Neural crest cell (in vitro differentiated cells): Measurements from ENCODE around the gene KCNJ1. TPM values are rescaled to one million over a fixed set of nuclear protein-coding genes. Genes with fewer than 3 reads are reported as not detected.

Experiments
- DNase-seq: peaks from one replicate; pipeline ENCODE4 v3.0.0; 2021; ENCODE audit warnings: low read depth, mixed read lengths, low spot score
- H3K27ac Mint-ChIP-seq: one replicate; pipeline ENCODE4 v1.8.0; 2021; ENCODE audit warnings: mild to moderate bottlenecking, mixed read lengths; ENCODE audit not compliant: unreplicated experiment
- H3K27me3 Mint-ChIP-seq: 2 replicates; pipeline ENCODE4 v1.8.0; 2021; ENCODE audit warnings: low read depth, mild to moderate bottlenecking, mixed read lengths
- H3K36me3 Mint-ChIP-seq: 2 replicates; pipeline ENCODE4 v1.8.0; 2021; ENCODE audit warnings: low read depth, mild to moderate bottlenecking, mixed read lengths
- H3K4me1 Mint-ChIP-seq: 2 replicates; pipeline ENCODE4 v1.8.0; 2021; ENCODE audit warnings: mixed read lengths
- H3K4me3 Mint-ChIP-seq: one replicate; pipeline ENCODE4 v1.8.0; 2021; ENCODE audit warnings: mild to moderate bottlenecking, mixed read lengths
- H3K9me3 Mint-ChIP-seq: 2 replicates; pipeline ENCODE4 v1.8.0; 2021; ENCODE audit warnings: mixed read lengths
- CTCF ChIP-seq: fragments of 200-600 bp; sonication (generic); conservative IDR thresholded peaks from 2 replicates; pipeline ENCODE4 v1.5.0; 2021; ENCODE audit warnings: antibody characterized with exemption, mild to moderate bottlenecking
- total RNA-seq: library from RNA; stranded (reverse); gene quantifications from 2 replicates; pipeline ENCODE4 v1.2.1, GENCODE V29; 2021

KCNJ1 gene
- total RNA-seq, 1 donor from 2014 or later, result not detected

GRCh38 chr11:128900468-128900867 is 33.4 kb upstream of the KCNJ1 start:
- H3K4me1 Mint-ChIP-seq, result peaks cover 27% of the 10 kb centered on the region
- no peaks in the 10 kb centered on the region for H3K9me3 Mint-ChIP-seq
- DNase-seq, result no peak
- no peak for TF ChIP-seq CTCF
- H3K27me3 Mint-ChIP-seq, result peaks cover 69% of the 10 kb centered on the region
- H3K36me3 Mint-ChIP-seq, result no peaks in the 10 kb centered on the region
- no peak overlapping the region for H3K27ac Mint-ChIP-seq
- no peak overlapping the region for H3K4me3 Mint-ChIP-seq

DNA sequence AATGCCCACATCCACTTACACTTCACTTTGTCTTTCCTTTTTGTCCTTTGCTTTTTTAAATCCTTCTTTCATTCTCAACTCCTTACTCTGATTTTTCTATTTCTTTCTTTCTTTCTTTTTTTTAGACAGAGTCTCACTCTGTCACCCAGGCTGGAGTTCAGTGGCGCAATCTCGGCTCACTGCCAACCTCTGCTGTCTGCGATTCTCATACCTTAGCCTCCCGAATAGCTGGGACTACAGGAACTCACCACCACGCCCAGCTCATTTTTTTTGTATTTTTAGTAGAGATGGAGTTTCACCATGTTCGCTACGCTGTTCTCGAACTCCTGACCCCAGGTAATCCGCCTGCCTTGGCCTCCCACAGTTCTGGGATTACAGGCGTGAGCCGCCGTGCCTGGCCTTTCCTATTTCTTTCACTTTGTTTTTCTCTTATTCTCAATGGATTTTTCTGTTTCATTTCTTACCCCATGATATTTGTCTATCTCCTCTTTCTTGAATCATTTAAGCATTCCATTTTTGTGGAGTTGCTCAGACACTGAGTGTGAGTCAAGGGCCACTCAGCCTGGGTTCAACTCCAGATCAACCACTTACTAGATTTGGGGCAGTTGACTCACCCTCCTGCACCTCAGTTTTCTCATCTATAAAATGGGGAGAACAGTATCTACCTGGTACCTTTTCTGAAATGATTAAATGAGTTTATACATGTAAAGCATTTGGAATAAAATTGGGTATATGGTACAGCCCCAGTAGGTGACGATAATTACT is 31.7 kb upstream of the KCNJ1 start:
- H3K27ac Mint-ChIP-seq, result no peak overlapping the region
- DNase-seq, result no peak
- TF ChIP-seq CTCF, result no peak
- peaks cover 58% of the 10 kb centered on the region for H3K27me3 Mint-ChIP-seq
- H3K4me1 Mint-ChIP-seq, result peaks cover 17% of the 10 kb centered on the region
- no peak overlapping the region for H3K4me3 Mint-ChIP-seq
- H3K9me3 Mint-ChIP-seq, result no peaks in the 10 kb centered on the region
- H3K36me3 Mint-ChIP-seq, result no peaks in the 10 kb centered on the region

- no peak for TF ChIP-seq CTCF
- Mint-ChIP-seq H3K4me1 (peaks cover 12% of the 10 kb centered on the region), H3K36me3 (no peaks in the 10 kb centered on the region), H3K9me3 (no peaks in the 10 kb centered on the region), H3K27me3 (peaks cover 49% of the 10 kb centered on the region), H3K27ac (no peak overlapping the region), H3K4me3 (no peak overlapping the region)
- no peak for DNase-seq
These were observed 30.7 kb upstream of the KCNJ1 start for GRCh38 chr11:128897826-128898225.

GRCh38 chr11:128896356-128896755 is 29.3 kb upstream of the KCNJ1 start:
- H3K4me3 Mint-ChIP-seq, result no peak overlapping the region
- TF ChIP-seq CTCF, result no peak
- no peaks in the 10 kb centered on the region for H3K9me3 Mint-ChIP-seq
- DNase-seq, result no peak
- no peak overlapping the region for H3K27ac Mint-ChIP-seq
- peaks cover 43% of the 10 kb centered on the region for H3K27me3 Mint-ChIP-seq
- H3K4me1 Mint-ChIP-seq, result peaks cover 17% of the 10 kb centered on the region
- no peaks in the 10 kb centered on the region for H3K36me3 Mint-ChIP-seq

DNA sequence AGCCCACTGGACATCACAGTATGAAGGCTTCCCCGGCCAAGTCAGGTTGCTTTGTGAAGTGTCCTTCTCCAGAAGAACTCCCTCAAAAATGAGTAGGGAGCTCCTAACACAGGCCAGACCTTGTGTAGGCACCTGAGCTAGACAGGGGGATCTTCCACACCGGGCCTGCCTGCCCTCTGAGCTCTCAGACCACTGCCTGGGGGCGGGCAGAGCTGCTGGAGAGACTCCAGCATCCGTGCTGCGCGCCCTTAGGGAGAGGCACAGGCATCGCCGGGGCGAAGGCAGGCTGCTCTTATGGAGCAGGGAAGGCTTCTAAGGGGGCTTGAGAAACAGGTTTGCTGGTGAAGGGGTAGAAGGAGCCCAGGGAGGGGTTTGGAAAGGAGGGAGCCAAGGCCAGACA is 28.4 kb upstream of the KCNJ1 start:
- Mint-ChIP-seq H3K27me3 (peaks cover 40% of the 10 kb centered on the region), H3K4me1 (peaks cover 15% of the 10 kb centered on the region)

More for the DNA sequence above, 28.4 kb upstream of the KCNJ1 start:
- no peak overlapping the region for H3K4me3 Mint-ChIP-seq
- no peak for DNase-seq
- no peaks in the 10 kb centered on the region for H3K36me3 Mint-ChIP-seq
- no peak for TF ChIP-seq CTCF
- no peaks in the 10 kb centered on the region for H3K9me3 Mint-ChIP-seq
- no peak overlapping the region for H3K27ac Mint-ChIP-seq
